ENCODE measurements around the gene GPI.

GRCh38 chr19:34387446-34387810, 22.4 kb downstream of the GPI start:
- no peak for TF ChIP-seq CTCF (conservative IDR thresholded peaks at IDR 0.05; ENCODE audit: low read length)
- TF ChIP-seq EZH2phosphoT487 (IDR thresholded peaks at IDR 0.05; ENCODE audit: borderline replicate concordance, low read depth, low read length): no peak

All from OCI-LY7 (cell line).